MM.1S (cell line): ENCODE data around the gene ZCCHC13.
"Not testable (repeated sequence)": the region's sequence is repeated elsewhere in the genome, so short reads cannot be mapped to it uniquely, and the experiment has no call there.

ENCODE experiments used
- DNase-seq: peaks from one replicate; pipeline ENCODE4 v3.0.0-alpha.2; 2015
- H2AFZ ChIP-seq: fragments of 300-600 bp; sonication (generic); 2 replicates; pipeline ENCODE4 v1.6.0; 2016; ENCODE audit warnings: antibody characterized with exemption, low read length
- H3F3A ChIP-seq: fragments of 300-600 bp; sonication (generic); 2 replicates; pipeline ENCODE4 v1.6.1; 2016; ENCODE audit warnings: mild to moderate bottlenecking, antibody characterized with exemption, low read length, moderate library complexity, mixed read lengths; ENCODE audit not compliant: insufficient read depth
- H3K27ac ChIP-seq: fragments of 300-600 bp; sonication (generic); 2 replicates; pipeline ENCODE4 v1.5.1; 2016; ENCODE audit warnings: mild to moderate bottlenecking, low read length
- H3K27me3 ChIP-seq: fragments of 300-600 bp; sonication (generic); replicated peaks from 2 replicates; pipeline ENCODE4 v1.6.0; 2016; ENCODE audit warnings: low read length; ENCODE audit not compliant: insufficient read depth
- H3K36me3 ChIP-seq: fragments of 300-600 bp; sonication (generic); replicated peaks from 2 replicates; pipeline ENCODE4 v1.6.1; 2016; ENCODE audit warnings: mild to moderate bottlenecking, low read length, mixed read lengths; ENCODE audit not compliant: insufficient read depth
- H3K4me1 ChIP-seq: fragments of 300-600 bp; sonication (generic); 2 replicates; pipeline ENCODE4 v1.6.1; 2016; ENCODE audit warnings: low read length, mixed read lengths
- H3K4me2 ChIP-seq: fragments of 300-600 bp; sonication (generic); 2 replicates; pipeline ENCODE4 v1.6.0; 2016; ENCODE audit warnings: low read depth, low read length
- H3K4me3 ChIP-seq: fragments of 300-600 bp; sonication (generic); 2 replicates; pipeline ENCODE4 v1.5.1; 2016; ENCODE audit warnings: low read length, mixed read lengths
- H3K79me2 ChIP-seq: fragments of 300-600 bp; sonication (generic); 2 replicates; pipeline ENCODE4 v1.6.1; 2016; ENCODE audit warnings: mixed run types, low read length, mixed read lengths
- H3K9ac ChIP-seq: fragments of 300-600 bp; sonication (generic); 2 replicates; pipeline ENCODE4 v1.6.1; 2016; ENCODE audit warnings: low read length, mixed read lengths
- H3K9me2 ChIP-seq: fragments of 300-600 bp; sonication (generic); replicated peaks from 2 replicates; pipeline ENCODE4 v1.6.1; 2016; ENCODE audit warnings: mild to moderate bottlenecking, low read length, mixed read lengths; ENCODE audit not compliant: insufficient read depth
- H3K9me3 ChIP-seq: fragments of 300-600 bp; sonication (generic); replicated peaks from 2 replicates; pipeline ENCODE4 v1.6.1; 2016; ENCODE audit warnings: mild to moderate bottlenecking, low read length, mixed read lengths; ENCODE audit not compliant: insufficient read depth
- H4K20me1 ChIP-seq: fragments of 300-600 bp; sonication (generic); 2 replicates; pipeline ENCODE4 v1.6.1; 2016; ENCODE audit warnings: mild to moderate bottlenecking, low read length, moderate library complexity, mixed read lengths; ENCODE audit not compliant: insufficient read depth
- EZH2 ChIP-seq: fragments of 300-600 bp; sonication (generic); optimal IDR thresholded peaks from 2 replicates; pipeline ENCODE3; 2017; ENCODE audit warnings: low read depth, mild to moderate bottlenecking, antibody characterized with exemption, low read length, mixed read lengths
- EZH2phosphoT487 ChIP-seq: fragments of 300-600 bp; sonication (generic); IDR thresholded peaks from 2 replicates; pipeline ENCODE4 v1.6.1; 2018; ENCODE audit warnings: antibody characterized with exemption, low read length
- TF ChIP-seq, protein P1 (sequence below): fragments of 300-600 bp; sonication (generic); IDR thresholded peaks from 2 replicates; pipeline ENCODE4 v1.5.1; 2016; ENCODE audit warnings: antibody characterized with exemption, low read length, mixed read lengths

Gene ZCCHC13

DNA sequence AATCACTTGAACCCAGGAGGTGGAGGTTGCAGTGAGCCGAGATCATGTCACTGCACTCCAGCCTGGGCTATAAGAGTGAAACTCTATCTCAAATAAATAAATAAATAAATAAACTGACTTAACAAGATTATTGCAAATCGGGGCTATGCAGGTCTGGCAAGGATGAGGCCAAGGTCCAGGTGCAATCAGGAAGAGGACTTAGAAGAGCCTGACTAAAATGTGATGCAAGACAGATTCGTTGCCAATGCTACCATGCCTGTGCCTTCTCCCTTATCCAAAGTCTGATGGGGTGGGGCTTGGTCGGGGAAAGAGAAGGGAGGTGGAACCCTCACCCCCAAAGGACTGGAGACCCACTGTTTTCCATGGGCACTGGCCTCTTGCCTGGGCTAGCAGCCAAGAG lies 14.7 kb downstream of the ZCCHC13 start:
- Histone ChIP-seq H2AFZ (no peak overlapping the region), H3K9me2 (no peaks in the 10 kb centered on the region), H3K27ac (no peak overlapping the region), H4K20me1 (no peaks in the 10 kb centered on the region), H3K9ac (no peak overlapping the region), H3K27me3 (no peaks in the 10 kb centered on the region), H3K36me3 (no peaks in the 10 kb centered on the region), H3K4me2 (no peak overlapping the region), H3K79me2 (no peaks in the 10 kb centered on the region), H3F3A (no peaks in the 10 kb centered on the region), H3K9me3 (no peaks in the 10 kb centered on the region), H3K4me1 (no peaks in the 10 kb centered on the region), H3K4me3 (no peak overlapping the region)
- TF ChIP-seq EZH2phosphoT487 (no peak), EZH2 (no peak)
- TF ChIP-seq, protein P1, sequence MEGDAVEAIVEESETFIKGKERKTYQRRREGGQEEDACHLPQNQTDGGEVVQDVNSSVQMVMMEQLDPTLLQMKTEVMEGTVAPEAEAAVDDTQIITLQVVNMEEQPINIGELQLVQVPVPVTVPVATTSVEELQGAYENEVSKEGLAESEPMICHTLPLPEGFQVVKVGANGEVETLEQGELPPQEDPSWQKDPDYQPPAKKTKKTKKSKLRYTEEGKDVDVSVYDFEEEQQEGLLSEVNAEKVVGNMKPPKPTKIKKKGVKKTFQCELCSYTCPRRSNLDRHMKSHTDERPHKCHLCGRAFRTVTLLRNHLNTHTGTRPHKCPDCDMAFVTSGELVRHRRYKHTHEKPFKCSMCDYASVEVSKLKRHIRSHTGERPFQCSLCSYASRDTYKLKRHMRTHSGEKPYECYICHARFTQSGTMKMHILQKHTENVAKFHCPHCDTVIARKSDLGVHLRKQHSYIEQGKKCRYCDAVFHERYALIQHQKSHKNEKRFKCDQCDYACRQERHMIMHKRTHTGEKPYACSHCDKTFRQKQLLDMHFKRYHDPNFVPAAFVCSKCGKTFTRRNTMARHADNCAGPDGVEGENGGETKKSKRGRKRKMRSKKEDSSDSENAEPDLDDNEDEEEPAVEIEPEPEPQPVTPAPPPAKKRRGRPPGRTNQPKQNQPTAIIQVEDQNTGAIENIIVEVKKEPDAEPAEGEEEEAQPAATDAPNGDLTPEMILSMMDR = no peak
- no peak for DNase-seq

DNA sequence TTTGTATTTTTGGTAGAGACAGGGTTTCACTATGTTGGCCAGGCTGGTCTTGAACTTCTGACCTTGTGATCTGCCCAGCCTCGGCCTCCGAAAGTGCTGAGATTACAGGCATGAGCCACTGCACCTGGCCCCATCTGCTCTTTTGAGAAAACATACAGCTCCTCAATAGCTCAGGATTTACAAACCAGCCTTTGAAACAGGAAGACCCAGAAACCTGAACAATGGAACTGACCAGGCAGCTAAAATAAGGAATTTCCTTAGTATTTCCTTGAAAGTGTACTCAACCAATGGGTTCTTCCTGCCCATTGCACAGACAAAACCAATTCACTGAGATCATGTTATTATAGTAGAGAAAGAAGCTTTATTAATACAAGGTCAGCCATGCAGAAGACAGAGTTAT lies 15.3 kb downstream of the ZCCHC13 start:
- not testable (repeated sequence) for H3K9me2 ChIP-seq, H3K36me3 ChIP-seq, H3K4me1 ChIP-seq, H3K79me2 ChIP-seq, H3K9me3 ChIP-seq, H3K27me3 ChIP-seq, H3K4me3 ChIP-seq, H3F3A ChIP-seq, DNase-seq, H4K20me1 ChIP-seq, H3K9ac ChIP-seq, H3K27ac ChIP-seq, H2AFZ ChIP-seq, H3K4me2 ChIP-seq

DNA sequence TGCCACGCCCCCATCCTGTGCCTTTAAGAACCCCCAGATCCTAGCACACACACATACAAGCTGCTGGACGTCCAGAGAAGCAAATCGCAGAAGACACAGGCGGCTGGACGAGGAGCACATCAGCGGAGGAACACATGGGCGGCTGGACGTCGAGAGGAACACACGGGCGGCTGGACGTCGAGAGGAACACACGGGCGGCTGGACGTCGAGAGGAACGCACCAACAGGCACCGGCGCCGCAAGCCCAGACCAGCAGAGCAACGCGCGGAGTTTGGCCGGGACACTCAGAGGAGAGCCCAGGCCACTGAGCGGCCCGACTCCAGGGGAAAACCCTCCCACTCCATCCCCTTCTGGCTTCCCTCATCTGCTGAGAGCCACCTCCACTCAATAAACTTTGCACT lies 17.2 kb downstream of the ZCCHC13 start:
- Histone ChIP-seq H3F3A (no peaks in the 10 kb centered on the region), H3K4me1 (no peaks in the 10 kb centered on the region), H3K4me2 (no peak overlapping the region), H3K79me2 (no peaks in the 10 kb centered on the region), H2AFZ (no peak overlapping the region), H3K9ac (no peak overlapping the region), H3K36me3 (no peaks in the 10 kb centered on the region), H3K4me3 (no peak overlapping the region), H3K9me3 (no peaks in the 10 kb centered on the region), H3K27me3 (no peaks in the 10 kb centered on the region), H3K9me2 (no peaks in the 10 kb centered on the region), H3K27ac (no peak overlapping the region), H4K20me1 (no peaks in the 10 kb centered on the region)
- TF ChIP-seq EZH2 (no peak), EZH2phosphoT487 (no peak)
- TF ChIP-seq, protein P1 = no peak
- no peak for DNase-seq

DNA sequence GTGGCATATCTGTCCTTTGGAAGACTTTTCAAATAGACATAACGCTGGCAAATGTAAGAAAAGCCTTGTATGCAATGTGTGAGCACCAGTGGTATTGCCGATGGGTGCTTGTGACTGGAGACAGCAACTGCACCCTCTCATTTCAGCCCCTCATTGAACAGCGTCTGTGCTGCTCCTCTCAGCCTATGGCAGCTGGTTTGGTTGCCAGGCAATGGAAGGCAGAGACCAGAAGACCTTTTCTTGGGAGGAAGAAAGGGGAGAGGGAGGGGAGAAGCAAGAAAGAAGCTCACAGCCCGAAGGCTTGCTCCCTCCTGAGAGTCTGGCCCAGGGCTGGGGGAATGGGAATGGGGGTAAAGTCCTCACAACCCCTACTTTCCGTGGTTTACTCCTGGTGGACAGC lies 20.2 kb downstream of the ZCCHC13 start:
- Histone ChIP-seq H3K27ac (no peak overlapping the region), H4K20me1 (no peaks in the 10 kb centered on the region), H3K36me3 (no peaks in the 10 kb centered on the region), H3K4me3 (no peak overlapping the region), H3K9me2 (no peaks in the 10 kb centered on the region), H3F3A (no peaks in the 10 kb centered on the region), H3K9me3 (no peaks in the 10 kb centered on the region), H3K4me1 (no peaks in the 10 kb centered on the region), H3K4me2 (no peak overlapping the region), H3K27me3 (no peaks in the 10 kb centered on the region), H3K9ac (no peak overlapping the region), H2AFZ (no peak overlapping the region), H3K79me2 (no peaks in the 10 kb centered on the region)
- TF ChIP-seq, protein P1 = no peak
- TF ChIP-seq EZH2 (no peak), EZH2phosphoT487 (no peak)
- no peak for DNase-seq
